ENCODE results near the gene CSF1R. TPM values are rescaled to one million over a fixed set of nuclear protein-coding genes. Genes with fewer than 3 reads are reported as not detected.

CSF1R gene
- total and polyA plus RNA-seq, 2 of the 8 experiments (the other 6 are each of a cell fraction or from before 2014, with no cell fraction given) = 0.12 TPM; not detected in 1

DNA sequence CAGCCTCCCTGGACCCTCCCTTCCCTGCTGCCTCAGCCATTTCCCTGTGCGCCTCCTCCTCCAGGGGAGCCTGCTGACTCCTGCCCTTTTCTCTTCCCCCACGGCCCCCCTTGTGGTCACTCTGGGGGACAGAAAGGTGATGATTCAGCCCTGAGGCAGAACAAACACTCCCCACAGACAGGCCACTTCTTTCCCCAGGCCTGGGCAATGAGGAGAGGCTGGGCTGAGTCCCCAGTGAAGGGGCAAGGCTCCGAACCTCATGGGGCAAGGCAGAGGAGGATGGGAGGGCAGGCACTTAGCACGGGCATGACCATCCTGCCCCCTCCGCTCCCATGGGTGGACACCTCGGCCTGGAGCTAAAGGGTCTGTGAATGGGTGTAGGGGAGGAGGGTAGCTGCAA, 21.0 kb downstream of the CSF1R start (continued):
- TF ChIP-seq HDAC2 (IDR thresholded peaks at IDR 0.05; ENCODE audit: borderline replicate concordance in 1 of 2, low read depth in 2 of 2, low read length in 2 of 2) (no peak), MAFK (IDR thresholded peaks at IDR 0.05; ENCODE audit: low read depth, low read length) (no peak)
- TF ChIP-seq, protein P1, sequence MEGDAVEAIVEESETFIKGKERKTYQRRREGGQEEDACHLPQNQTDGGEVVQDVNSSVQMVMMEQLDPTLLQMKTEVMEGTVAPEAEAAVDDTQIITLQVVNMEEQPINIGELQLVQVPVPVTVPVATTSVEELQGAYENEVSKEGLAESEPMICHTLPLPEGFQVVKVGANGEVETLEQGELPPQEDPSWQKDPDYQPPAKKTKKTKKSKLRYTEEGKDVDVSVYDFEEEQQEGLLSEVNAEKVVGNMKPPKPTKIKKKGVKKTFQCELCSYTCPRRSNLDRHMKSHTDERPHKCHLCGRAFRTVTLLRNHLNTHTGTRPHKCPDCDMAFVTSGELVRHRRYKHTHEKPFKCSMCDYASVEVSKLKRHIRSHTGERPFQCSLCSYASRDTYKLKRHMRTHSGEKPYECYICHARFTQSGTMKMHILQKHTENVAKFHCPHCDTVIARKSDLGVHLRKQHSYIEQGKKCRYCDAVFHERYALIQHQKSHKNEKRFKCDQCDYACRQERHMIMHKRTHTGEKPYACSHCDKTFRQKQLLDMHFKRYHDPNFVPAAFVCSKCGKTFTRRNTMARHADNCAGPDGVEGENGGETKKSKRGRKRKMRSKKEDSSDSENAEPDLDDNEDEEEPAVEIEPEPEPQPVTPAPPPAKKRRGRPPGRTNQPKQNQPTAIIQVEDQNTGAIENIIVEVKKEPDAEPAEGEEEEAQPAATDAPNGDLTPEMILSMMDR (IDR thresholded peaks at IDR 0.05; ENCODE audit: control extremely low read depth in 1 of 3, insufficient read depth in 1 of 3, low read depth in 1 of 3, low read length in 3 of 3) = 0 out of 4 replicates have a peak, but pooled peaks of 1 of the 3 experiments have one; percentile 7
